ENCODE results near the gene DPF3.

Gene DPF3

GRCh38 chr14:72634691-72635616 is 258.9 kb downstream of the DPF3 start:
- DNase-seq, result no peak

GRCh38 chr14:72633551-72633950 is 260.4 kb downstream of the DPF3 start:
- no peak for DNase-seq

GRCh38 chr14:72632727-72633126 is 261.2 kb downstream of the DPF3 start:
- DNase-seq, result no peak

GRCh38 chr14:72631401-72631800 is 262.5 kb downstream of the DPF3 start:
- no peak for DNase-seq

- DNase-seq, result no peak
These were observed 263.5 kb downstream of the DPF3 start for GRCh38 chr14:72630374-72630773.

GRCh38 chr14:72629534-72629933 is 264.4 kb downstream of the DPF3 start:
- DNase-seq, result no peak

- DNase-seq, result no peak
These were observed 268.2 kb downstream of the DPF3 start for GRCh38 chr14:72625689-72626088.

- no peak for DNase-seq
These were observed 272.4 kb downstream of the DPF3 start for GRCh38 chr14:72621387-72622065.

- no peak for DNase-seq
These were observed 274.0 kb downstream of the DPF3 start for GRCh38 chr14:72619881-72620280.

GRCh38 chr14:72619111-72619571 is 274.8 kb downstream of the DPF3 start:
- DNase-seq, result no peak

- DNase-seq, result no peak
These were observed 275.5 kb downstream of the DPF3 start for GRCh38 chr14:72618424-72618823.

GRCh38 chr14:72617391-72618031 is 276.4 kb downstream of the DPF3 start:
- DNase-seq, result no peak

GRCh38 chr14:72616811-72617210 is 277.1 kb downstream of the DPF3 start:
- no peak for DNase-seq

- no peak for DNase-seq
These were observed 277.6 kb downstream of the DPF3 start for GRCh38 chr14:72616294-72616693.

- DNase-seq, result no peak
These were observed 278.3 kb downstream of the DPF3 start for GRCh38 chr14:72615451-72616121.

GRCh38 chr14:72614891-72615415 is 278.9 kb downstream of the DPF3 start:
- no peak for DNase-seq

GRCh38 chr14:72614365-72614764 is 279.5 kb downstream of the DPF3 start:
- no peak for DNase-seq

GRCh38 chr14:72613975-72614319 is 280.0 kb downstream of the DPF3 start:
- no peak for DNase-seq

GRCh38 chr14:72613231-72613974 is 280.5 kb downstream of the DPF3 start:
- no peak for DNase-seq

- DNase-seq, result no peak
These were observed 281.9 kb downstream of the DPF3 start for GRCh38 chr14:72612041-72612440.

GRCh38 chr14:72611506-72611905 is 282.4 kb downstream of the DPF3 start:
- no peak for DNase-seq

GRCh38 chr14:72610831-72611200 is 283.1 kb downstream of the DPF3 start:
- no peak for DNase-seq
